ENCODE data around the gene INSR.
"Not testable (repeated sequence)": the region's sequence is repeated elsewhere in the genome, so short reads cannot be mapped to it uniquely, and the experiment has no call there.

The INSR gene

DNA sequence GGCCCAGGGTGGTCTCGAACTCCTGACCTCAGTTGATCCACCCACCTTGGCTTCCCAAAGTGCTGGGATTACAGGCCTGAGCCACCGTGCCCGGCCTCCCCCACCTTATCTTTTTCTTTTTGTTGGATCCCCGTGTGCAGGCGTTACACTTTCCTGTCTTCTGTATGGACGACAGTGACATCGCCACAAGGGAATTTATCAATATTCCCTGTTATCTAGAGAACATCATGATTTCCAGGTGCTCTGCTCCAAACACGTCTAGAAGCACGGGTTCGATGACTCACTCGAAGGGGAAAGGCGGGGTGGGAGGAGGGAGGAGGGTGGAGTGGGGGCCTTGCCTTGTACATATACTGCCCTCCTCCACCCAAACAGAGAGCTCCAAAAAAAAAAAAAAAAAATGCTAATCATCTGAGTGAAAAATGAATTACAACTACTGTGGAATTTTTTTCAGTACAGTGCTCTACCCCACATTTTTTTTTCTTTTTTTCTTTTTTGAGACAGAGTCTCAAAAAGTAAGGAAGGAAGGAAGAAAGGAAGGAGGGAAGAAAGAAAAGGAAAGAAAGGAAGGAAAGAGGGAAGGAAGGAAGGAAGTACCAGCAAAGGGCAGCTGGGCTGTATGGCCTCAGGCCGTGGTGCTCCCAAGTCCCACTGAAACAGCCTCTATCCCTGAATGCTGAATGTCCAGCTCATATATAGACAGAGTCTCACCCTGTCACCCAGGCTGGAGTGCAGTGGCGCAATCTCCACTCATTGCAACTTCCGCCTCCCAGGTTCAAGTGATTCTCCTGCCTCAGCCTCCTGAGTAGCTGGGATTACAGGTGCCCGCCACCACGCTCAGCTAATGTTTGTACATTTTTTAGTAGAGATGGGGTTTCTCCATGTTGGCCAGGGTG is 36.8 kb downstream of the INSR start:
- no peak for DNase-seq

DNA sequence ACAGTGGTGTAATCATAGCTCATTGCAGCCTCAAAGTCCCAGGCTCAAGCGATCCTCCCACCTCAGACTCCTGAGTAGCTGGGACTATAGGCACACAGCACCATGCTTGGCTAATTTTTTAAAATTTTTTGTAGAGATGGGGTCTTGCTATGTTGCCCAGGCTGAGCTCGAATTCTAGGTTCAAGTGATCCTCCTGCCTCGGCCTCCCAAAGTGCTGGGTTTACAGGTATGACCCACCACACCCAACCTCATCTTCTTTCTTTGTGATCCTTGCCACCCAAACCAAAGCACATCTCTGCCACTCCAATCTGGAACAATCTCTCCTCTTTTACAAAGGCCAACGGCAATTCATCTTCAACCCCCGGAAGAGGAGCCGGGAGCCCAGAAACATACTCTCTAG is 38.6 kb downstream of the INSR start:
- no peak for DNase-seq

DNA sequence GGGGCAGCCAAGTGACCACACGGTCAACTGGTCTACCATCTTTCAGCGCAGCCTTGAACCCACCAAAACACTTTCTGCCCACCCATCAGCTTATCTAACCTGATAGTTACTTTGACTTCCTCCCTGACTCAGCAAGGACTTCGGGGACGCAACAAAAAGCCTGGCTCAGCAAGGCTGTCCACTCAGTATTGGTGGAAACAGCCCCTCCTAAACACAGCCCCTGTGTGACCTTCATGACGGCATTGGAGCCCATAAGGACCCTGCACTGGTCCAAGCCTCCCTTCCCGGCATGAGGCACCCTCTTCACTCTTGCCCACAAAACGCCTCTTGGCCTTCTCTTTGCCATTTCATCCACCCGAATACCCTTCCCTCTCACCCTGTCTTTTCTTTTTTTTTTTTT is 39.1 kb downstream of the INSR start:
- no peak for DNase-seq

DNA sequence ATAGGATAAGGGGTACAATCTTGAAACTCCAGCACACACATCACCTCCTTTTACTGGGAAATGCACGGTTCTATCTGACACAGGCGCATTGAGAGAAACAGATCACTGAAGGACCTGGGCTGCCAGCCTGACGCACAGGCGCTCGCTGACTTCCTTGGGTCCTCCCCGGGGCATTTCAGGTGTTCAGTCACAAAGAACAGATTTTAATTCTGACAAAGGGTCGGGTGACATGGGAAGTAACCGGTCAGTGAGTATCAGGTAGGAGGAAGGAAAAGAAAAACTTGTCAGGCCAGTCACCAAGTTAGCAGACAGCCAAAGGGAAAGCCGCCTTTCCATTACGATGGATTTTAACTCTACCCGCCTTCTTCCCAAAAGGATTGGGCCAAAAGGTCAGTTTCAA is 39.6 kb downstream of the INSR start:
- DNase-seq, result no peak

DNA sequence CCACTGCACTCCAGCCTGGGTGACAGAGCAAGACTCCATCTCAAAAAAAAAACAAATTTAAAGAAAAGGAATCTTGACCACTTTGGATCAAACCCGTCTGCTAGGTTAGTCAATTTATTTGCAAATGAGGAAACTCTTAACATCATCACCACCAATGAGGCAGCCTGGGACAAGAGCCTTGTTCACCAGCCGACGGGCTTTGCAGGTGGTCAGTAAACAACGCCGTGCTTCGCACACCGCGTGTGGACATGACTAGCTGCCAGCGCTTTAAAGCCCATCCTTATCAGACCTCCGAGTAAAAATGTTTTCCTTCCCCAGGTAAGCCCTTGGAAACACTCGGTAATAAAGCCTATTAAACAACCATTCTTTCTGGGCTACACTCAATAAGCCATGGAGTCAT is 41.9 kb downstream of the INSR start:
- DNase-seq, result no peak

DNA sequence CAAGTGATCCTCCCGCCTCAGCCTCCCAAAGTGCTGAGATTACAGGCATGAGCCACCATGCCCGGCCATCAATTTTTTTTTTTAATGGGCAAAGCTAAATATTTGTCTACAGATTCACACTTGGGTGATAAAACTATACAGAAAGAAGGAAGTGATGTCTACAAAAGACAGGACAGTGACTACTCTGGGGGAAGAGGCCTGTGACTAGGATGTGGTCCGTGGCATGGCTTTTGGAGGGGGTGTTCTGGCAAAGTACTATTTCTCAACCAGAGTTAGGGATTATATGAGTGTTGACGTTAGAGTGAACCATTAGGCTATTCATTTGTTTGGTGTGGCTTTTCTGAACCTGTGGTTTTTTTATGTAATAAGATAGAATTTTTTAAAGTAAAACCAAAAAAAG is 42.7 kb downstream of the INSR start:
- no peak for DNase-seq

DNA sequence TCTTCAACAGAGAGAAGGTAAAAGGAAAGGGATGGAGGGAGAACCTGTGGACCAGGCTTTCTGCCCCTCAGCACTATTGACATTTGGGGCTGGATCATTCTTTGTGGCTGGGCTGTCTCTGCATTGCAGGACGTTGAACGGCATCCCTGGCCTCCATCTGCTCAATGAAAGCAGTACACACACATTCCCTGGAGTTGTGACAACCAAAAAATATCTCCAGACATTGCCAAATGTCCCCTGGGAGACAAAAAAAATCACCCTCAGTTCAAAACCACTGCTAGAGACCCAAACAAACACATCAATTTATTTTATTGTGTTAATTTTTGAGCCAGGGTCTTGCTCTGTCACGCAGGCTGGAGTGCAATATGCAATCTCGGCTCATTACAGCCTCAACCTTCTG is 43.3 kb downstream of the INSR start:
- no peak for DNase-seq

DNA sequence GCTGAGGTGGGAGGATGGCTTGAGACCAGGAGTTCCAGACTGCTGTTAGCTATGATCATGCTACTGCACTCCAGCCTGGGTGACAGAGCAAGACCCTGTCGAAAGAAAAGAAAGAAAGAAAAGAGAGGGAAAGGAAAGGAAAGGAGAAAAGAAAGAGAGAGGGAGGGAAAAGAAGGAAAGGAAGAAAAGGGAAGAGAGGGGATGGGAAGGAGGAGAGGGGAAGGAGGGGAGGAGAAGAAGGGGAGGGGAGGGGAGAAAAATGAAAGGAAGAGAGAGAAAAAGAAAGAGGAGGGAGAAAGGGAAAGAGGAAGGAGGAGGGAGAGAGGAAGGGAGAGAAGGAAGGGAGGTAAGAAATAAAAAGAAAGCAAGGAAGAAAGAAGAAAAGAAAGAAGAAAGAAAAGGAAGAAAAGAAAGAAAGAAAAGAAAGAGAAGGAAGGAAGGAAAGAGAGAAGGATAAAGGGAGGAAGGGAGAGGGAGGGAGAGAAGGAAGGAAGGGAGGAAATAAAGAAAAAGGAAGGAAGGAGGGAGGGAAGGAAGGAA is 44.1 kb downstream of the INSR start:
- no peak for DNase-seq

DNA sequence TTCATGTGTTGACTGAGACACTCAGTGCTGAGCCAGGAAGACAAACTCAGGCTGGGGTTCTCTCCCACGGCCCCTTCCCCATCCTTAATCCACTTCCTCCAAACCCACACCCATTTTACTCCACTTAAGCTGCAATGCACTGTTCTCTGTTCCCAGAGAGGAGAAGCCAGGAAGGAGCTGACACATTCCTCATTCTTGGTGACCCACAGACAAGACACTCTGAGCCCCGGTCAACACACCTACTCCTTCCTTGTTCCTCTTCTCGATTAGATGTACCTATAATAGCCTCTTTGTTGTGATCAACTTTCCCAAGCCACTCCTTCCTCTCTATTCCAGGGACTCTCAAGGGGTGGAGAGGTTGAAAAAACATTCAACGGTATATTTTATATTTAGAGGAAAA is 47.1 kb downstream of the INSR start:
- DNase-seq, result no peak

DNA sequence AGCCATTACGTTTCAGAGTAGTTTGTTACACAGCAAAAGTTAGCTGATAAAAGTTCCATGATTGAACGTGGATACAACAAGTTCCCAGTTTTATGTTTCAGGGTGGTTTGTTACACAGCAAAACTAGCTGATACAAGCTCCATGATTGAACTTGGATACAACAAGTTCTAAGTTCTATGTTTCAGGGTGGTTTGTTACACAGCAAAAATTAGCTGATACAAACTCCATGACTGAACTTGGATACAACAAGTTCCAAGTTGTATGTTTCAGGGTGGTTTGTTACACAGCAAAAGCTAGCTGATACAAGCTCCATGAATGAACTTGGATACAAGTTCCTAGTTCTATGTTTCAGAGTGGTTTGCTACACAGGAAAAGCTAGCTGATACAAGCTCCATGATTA is 47.6 kb downstream of the INSR start:
- DNase-seq, result no peak

DNA sequence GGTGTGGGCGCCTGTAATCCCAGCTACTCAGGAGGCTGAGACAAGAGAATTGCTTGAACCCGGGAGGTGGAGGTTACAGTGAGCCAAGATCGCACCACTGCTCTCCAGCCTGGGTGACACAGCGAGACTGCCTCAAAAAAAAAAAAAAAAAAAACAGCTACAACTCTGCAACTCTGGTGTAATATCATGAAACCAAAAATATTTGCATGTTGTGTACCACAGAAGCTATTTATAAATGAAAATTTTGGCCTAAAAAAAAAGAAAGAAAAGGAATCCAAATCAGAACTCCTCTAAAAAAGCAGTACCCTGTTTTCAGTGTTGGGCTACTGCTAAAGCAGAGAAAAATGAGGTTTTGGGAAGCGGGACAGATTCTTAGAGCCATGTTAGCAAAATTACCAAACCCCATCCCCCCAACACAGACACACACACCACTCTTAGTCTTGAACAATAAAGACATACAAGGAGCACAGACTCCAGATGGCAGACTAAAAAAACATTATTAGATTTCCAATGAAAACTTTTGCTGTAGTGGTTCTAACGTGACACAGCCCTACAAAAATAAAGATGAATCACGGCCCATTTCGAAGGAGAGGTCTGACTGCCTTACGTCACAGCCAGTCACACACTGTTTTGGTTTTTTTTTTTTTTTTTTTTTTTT is 51.5 kb downstream of the INSR start:
- DNase-seq, result peak in 1 of 2 donors; percentile 27

DNA sequence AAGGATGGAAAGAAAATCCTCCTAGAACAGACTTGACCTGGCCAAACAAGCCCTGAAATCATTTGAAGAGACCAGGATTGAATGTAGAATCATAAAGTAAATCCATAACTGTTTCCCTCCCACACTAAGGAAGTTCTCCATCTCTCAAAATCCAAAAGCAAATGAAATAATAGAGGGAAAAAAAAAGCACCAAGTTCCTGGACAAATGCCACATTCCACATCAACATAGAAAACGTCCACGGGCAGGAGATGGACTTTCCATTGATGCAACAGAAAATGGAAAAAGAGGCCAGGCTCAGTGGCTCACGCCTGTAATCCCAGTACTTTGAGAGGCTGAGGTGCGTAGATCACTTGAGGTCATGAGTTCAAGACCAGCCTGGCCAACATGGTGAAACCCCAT is 56.2 kb downstream of the INSR start:
- no peak for DNase-seq

DNA sequence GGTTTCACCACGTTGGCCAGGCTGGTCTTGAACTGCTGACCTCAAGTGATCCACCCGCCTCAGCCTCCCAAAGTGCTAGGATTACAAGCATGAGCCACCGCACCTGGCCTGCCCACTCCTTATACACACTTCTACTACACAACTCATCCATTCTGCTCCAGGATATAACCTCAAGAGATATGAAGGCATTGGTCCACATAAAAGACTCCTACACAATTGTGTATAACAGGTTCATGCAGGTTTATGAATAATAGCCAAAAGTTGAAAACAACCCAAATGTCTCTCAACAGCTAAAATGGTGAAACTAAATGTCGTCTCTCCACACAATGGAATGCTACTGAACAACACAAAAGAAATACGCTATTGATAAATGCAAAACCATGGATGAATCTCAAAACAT is 58.1 kb downstream of the INSR start:
- DNase-seq, result no peak

DNA sequence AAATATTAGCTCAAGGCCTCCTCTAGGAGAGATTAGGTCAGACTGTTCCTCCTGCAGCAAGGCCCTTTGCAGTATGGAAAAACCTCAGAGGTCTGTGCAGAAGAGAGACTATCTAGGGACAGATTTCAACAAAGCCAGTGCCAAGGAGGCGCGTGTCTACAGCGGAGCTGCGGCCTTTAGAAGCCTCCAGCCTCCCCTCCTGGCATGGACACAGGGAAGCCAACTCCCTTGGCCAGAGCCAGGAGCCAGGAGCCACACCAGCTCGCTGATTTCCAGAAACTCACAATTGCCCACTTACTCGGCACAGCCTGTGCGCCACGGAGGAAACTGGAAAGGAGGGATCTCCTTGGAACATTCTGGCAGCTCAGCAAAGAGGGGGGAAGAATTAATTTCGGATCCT is 63.4 kb downstream of the INSR start:
- no peak for DNase-seq

DNA sequence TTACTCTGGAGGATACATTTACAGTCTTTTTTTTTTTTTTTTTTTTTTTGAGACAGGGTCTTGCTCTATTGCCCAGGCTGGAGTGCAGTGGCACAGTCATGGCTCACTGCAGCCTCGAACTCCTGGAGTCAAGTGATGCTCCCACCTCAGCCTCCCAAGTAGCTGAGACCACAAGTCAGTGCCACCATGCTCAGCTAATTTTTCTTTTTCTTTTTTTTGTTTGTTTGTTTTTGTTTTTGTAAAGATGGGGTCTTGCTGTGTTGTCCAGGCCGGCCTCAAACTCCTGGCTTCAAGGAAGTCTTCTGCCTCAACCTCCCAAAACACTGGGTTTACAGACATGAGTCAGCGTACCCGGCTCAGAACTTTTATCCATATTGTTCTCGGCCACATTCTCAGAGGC is 64.5 kb downstream of the INSR start:
- no peak for DNase-seq

DNA sequence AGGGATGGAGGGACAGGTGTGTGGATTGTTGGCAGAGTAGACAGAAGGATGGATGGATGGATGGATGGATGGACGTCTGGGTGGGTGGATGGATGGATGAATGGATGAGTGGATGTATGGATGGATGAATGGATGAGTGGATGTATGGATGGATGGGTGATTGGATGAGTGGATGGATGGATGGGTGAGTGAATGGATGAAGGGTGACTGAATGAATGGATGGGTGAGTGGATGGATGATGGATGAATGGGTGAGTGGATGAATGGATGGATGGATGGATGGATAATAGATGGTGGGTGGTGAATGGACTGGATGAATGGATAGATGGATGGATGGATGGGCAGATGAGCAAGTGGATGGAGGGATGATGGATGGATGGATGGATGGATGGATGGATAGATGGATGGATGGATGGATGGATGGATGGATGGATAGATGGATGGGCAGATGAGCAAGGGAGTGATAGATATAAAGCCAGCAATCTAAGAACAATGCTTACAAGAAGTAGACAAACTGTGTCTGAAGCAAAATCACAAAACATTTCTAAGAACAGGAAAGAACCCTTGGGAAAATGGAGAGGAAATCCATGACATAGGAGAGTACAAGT is 65.2 kb downstream of the INSR start:
- no peak for DNase-seq

DNA sequence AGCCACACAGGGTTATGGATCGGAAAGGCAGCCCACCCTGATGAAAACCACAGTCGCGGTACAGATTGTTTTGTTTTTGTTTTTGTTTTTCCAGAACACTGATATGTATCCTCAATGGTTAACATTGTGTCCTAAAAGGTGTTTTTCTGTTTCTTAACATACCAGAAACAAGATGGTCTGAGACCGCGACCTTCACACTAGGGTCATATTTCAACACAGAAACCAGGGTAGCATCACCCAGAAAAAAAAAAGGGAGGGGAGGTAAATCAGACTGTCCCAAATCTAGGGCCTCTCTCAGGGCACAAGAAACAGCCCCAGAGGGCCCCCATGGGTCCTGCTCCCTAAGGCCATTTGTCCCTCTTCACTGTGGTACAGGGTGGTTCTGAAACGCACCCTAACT is 66.5 kb downstream of the INSR start:
- no peak for DNase-seq

DNA sequence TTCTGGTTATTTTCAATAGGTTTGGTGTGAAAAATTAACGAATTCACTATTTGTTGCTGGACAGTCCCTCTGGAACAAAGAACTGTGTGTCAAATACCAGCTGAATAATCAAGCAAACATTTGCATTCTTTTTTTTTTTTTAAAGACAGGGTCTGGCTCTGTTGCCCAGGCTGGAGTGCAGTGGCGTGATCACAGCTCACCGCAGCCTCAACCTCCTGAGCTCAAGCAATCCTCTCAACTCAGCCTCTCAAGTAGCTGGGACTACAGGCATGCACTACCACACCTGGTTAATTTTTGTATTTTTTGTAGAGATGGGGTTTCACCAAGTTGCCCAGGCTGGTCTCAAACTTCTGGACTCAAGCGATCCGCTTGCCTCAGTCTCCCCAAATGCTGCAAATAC is 67.1 kb downstream of the INSR start:
- not testable (repeated sequence) for DNase-seq

DNA sequence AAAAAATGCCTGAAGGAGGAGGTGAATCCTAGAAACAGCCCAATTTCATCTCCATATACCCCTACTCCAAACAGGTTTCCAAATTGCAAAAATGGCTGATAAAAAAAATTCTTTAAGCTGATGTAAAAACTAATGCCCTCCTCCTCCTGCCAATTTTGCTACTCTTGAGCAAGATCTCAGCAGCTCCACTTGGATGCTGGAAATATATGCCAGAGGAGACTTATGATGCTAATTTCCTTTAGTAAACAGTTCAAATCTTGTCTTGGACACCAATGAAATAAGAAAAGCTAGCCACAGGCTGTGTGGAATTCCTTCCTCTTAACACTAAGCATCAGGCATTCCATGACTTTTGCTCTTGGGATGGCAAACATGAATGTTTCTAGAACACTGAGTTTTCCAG is 67.5 kb downstream of the INSR start:
- DNase-seq, result no peak

DNA sequence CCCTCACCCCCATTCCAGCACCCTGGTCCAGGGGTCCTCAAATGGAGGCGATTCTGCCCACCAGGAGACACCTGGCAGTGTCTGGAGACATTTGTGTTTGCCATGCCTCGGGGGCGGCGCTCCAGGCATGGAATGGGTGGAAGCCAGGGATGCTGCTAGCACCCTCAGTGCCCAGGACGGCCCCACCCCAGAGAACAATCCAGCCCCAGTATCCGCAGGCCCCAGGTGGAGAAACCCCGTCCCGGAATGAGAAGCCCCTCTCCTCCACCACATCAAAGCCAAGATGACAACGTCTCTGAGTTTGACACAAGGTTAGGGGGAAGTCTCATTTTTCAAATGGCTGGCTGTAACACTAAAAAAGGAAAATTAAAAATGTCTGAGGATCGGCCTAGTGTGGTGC is 68.5 kb downstream of the INSR start:
- no peak for DNase-seq

DNA sequence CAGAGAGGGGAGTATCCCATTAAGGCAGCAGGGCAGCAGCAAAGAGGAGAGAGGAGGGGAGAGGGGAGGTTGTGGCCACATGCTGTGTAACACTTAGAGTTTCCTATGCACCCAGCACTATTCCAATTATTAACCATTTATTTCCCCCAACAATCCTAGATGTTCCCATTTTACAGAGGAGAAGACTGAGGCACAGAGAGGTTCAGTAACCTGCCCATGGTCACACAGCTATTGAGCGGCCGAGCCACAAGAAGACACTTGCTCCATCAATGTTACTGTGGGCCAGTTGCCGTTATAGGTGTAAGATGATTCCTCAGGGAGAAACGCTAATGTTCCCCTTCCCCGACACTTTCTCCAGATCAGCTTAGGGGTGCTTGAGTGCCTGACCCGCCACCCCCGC is 69.2 kb downstream of the INSR start:
- no peak for DNase-seq

DNA sequence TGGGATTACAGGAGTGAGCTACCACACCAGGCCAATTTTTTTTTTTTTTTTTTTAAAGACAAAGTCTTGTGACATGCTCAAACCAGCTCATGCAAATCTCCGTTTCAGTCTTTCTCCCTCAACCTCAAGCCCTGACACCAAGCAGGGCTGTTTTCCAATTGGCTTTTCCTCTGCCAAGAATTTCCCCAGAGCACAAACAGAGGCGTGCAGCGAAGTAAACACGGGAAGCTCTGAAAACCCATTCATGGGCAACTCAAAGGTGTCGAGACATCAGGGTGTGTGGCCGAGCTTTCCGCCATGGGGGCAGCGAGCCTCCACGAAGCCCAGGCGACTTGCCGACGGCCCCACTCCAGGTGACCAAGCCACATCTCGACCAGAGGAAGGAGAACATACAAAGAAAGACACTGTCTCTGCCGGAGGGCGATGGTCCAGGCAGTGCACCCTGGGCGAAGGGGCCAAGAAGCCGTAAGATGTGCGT is 70.0 kb downstream of the INSR start:
- DNase-seq, result no peak

DNA sequence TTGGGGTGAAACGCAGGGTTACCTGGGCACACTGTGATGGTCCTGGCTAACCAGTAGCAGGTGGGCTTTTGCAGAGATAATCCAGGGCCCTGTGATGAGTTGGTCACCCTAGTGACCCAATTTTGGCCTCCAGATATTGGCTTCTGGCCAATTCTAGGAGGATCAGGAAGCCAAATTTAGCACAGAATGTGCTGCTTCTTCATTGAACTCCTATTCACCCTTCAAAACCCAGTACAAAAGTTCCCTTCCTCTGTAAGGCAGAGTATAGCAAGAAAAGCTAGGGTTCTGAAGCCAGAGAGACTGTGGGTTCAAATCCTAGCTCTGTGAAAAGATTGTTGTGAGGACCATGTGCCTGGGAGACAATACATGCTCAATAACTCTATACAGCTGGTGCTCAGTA is 70.8 kb downstream of the INSR start:
- DNase-seq, result no peak

DNA sequence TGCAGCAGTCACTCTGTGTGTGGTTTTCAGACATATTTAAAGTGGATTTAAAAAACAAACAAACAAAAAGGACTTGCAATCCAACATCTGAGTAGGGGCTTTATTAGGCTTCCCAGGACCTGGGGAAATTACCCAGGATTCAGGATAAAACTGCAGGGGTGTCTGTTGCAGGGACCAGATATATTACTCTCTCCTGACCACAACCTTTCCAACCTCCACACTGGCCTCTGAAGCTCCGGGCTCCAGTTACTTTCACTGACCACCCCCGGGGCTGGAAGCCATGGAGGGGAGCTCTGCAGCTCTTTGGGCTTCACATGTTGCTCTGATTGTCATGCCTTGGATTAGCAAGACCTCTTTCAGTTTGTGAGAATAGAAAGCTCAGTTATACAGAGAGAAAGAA is 75.2 kb downstream of the INSR start:
- no peak for DNase-seq

Measured in CD4-positive, alpha-beta T cell treated with Interleukin-4 for 1 hour (primary cell).